ENCODE results near the gene PABPN1L.

The PABPN1L gene

DNA sequence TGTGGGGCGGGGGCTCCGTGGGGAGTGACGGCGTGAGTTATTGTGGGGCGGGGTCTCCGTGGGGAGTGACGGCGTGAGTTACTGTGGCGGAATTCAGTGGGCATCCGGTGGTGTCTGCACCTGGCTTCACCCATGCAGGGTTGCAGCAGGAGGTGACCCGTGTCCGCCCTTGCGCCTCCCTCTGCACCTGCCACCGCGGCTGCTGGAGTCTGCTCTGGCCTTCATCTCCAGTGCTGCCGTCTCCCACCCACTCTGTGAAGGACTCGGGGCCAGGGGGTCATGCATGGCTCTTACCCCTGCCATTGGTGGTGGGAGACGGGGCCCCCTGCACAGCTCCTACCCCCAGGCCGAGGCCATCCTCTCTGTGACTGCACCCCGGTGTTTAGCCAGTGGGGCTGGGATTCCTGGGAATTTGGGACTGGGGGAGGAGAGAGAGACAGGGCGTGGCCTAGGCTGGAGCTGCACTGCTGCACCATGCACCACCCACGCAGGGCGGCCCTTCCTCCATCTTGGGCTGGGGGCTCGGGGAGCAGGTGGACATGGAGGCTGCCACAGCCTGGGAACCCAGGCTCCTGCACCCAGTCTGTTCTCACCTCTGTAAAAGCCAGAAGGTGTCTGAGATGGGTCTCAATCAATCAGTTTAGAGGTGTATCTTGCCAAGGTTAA, 1.3 kb upstream of the PABPN1L start:
- no peak for DNase-seq

DNA sequence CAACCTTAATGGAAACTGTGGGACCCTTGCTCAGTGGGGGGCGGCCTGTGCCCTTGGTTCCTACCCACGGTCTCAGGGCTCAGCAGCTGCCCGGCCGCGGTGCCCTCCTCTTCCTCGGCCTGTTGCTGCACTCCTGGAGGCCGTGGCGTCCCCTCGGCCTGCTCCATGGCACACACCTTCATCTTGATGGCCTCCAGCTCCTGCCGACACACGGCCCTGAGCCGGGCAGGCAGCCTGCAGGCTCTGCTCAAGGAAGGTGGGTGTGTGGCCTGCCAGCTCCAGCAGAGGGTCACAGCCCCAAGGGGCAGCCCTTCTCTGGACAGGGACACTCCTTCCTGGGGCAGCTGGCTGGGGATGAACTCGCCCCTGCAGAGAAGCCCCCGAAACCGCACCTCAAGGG, 718 bp downstream of the PABPN1L start:
- no peak for DNase-seq

DNA sequence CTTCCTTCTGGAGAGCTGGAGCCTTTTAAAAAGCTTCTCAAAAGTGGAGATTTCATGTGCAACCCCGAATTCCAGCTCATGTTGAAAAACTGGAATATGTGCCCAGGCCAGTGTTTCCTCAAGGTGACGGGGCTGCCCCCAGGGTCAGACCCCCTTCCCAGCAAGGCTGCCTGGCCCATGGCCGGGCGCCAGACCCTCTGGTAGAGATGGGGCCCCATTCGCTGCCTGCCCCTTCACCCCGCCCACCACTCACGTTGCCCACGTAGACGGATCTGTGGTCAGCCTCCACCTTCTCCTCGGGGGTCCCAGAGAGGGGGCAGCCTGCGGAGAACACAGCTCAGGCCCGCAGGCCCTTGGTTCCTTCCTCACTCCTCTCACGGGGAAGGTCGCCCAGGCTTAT, 1.1 kb downstream of the PABPN1L start:
- DNase-seq, result no peak

DNA sequence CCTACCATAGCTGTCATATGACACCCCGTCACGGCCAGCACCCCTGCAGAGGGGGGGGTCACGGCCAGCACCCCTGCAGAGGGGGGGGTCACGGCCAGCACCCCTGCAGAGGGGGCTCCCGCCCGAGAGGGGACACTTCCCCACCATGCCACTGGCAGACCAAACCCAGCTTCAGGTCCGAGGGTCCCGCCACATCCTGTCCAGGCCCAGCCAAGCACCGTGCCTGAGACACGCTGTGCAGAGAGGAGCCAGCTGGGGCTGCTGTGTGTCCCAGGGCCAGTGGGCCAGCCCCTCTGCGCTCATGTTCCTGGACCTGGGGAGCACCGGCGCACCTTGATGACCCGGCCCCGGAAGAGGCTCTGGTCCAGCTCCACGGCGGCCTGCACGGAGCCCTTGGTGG, 1.9 kb downstream of the PABPN1L start:
- DNase-seq, result no peak

DNA sequence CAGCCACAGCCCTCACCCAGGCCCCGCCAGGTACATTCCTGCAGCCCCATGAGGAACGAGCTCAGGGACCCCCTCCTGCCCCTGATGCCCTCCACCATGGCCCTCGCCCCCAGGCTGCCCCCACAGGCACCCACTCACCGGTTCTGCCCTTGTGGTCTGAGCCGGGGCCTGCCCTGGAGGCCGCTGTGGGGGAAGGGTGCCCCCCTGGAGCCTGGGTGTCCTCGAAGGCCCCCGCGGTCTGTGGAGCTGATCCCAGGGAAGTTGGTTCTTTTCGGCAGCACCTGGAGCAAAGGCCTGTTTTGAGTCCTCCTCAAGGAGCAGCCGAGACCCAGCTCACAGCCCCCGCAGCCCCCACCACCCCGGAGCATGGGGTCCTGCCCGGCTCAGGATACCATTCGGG, 2.4 kb downstream of the PABPN1L start:
- DNase-seq, result no peak

DNA sequence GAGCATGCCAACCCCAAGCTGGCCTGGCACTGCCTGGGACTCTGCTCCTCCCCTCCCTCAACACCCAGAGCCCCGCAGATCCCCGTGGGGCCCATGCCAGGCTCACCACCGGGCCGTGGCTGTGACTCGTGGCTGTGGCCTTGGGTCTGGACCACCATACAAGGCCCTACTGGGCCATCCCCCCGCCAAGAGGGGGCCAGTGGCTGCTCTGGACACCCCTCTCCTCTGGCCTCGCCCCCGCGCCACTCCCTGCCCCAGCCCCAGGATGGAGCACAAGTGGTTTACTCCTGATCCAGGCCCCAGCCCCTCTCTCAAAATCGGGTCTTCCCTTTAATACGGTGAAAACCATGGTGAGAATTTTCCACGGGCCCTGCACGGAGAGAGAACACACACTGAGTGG, 3.0 kb downstream of the PABPN1L start:
- DNase-seq, result no peak

DNA sequence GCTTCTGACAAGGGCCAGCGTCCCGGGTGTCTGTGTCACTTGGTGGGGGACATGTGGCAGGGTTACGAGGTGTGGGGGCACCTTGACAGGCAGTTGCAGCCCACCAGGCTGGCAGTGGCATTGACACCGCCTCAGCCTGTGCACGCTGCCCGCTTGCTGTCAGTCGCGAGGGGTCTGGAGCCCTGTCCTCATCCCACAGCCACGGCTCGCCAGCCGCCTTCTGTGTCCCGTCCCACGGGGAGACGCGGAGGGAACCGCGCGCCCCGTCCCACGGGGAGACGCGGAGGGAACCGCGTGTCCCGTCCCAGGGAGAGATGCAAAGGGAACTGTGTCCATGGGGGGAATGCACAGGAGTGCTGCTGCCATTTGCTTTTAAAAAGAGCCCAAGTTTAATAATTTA, 3.5 kb downstream of the PABPN1L start:
- DNase-seq, result no peak

DNA sequence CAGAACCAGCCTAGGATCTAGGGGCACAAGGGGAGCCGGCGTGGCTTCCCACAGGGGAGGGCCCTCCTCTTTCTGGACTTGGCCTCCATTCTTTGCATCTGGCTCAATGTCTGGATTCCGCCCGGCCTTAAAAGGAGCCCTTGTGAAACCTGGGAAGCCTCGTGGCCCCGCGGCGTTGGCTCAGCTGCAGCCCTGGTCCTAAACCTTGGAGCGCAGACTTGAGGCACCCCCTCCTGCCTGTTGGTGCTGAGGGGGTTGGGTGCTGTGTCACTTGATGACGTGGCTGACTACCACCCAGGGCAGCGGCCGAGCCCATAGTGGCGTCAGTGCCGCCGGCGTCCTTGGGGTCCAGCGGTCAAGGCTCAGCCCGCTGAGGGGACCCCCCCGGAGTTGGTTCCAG, 5.1 kb downstream of the PABPN1L start:
- DNase-seq, result no peak

DNA sequence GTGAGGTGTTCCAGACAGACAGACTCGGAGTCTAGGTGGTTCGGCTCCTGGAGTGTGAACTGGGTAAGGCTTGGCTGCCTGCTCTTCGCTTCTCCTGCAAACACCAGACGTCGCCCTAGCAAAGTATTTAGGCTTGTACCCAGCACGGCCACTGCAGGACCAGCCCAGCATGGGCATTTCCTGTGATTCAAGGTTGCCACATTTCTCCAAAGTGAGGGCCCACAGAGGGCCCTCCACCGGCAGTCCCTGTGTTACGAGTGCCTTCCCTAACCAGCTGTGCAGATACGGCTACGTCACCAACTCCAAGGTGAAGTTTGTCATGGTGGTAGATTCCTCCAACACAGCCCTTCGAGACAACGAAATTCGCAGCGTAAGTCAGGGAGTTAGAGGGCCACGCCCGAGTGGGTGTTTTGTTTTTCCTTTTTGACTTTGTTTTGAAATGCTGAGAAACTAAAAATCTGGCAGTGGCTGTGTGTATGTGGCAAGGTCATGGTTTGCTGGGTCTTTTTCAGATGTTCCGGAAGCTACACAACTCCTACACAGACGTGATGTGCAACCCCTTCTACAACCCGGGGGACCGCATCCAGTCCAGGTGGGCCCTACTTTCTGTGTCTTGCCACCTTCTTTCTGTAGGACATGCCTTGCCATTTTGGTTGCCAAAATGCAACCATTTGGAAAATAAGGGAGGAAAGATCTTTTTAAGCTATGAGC, 6.9 kb downstream of the PABPN1L start:
- no peak for DNase-seq

DNA sequence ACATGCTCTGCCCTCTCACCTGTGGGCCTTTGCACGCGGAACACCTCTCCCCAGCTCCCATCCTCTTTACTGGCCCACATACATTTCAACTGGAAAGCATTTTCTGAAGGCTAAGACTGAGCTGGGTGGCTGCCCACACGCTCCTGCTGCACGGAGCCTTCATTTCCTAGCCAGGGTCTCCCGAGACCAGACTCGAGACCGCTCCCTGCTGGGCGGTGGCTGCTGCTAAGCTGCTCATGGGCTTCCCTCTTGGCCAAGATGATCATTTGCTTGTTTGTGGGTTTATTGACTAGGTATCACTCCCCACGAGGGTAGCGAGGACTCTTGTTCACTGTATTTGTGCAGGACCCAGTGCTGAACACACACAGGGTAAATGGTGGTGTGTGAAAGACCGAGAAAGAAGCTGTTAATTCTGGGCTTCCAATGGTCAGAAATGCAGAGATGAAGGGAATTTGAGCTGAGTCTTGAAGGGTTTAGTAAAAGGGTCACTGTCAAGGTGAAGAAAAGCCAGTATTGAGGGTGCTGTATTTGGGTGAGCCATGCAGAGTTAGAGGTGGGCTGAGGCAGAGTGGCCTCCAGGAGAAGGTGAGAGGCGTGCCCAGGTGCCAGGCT, 8.6 kb downstream of the PABPN1L start:
- peak; percentile 77 for DNase-seq

DNA sequence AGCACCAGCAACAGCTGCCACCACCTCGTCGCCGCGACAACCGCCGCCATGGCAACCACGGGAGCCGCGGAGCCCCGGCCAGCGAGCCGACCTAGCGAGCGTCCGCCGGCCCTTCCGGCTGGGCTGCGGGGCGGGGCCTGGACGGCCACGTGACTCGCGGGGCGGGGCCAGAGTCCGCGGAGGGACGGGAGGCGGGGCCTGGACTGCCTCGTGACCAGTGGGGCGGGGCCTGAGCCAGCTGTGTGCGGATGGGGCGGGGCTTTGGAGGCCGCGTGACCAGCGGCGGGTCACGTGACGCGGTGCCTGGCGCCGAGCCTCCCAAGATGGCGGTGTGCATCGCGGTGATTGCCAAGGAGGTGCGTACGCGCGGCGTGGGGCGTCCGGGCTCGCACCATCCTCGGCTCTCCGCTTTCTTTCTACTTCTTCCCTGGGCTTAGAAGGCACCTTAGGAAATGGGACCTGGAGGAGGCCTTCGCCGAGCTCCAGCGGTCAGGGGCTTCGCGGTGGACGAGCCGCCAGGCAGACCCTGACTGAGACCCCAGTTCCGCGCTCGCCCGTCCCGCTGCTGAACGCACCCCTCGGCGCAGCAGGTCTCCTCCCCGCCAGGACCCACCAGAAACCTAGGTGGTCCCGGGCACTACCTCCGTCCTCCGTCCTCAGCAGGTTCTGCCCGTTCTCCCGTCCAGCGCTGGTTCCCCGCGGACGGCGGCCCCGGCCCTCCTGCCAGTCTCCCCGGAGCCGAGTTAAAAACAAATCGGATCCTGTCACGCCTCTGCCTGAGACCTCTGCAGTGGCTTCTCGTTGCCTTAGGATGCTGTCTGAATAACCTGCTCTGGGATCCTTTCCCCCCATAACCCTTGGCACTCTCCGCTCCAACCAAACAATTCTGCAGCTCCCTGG, 9.4 kb downstream of the PABPN1L start, which contains the start of the genes GALNS and TRAPPC2L:
GALNS (minus strand) TSS at position 120 of the 900 bp plus-strand sequence; CDS start at position 50, 70 bp downstream.
TRAPPC2L (plus strand) TSS at position 300 of the 900 bp plus-strand sequence; CDS start at position 324, 24 bp downstream.
- DNase-seq, result peak; percentile 98

DNA sequence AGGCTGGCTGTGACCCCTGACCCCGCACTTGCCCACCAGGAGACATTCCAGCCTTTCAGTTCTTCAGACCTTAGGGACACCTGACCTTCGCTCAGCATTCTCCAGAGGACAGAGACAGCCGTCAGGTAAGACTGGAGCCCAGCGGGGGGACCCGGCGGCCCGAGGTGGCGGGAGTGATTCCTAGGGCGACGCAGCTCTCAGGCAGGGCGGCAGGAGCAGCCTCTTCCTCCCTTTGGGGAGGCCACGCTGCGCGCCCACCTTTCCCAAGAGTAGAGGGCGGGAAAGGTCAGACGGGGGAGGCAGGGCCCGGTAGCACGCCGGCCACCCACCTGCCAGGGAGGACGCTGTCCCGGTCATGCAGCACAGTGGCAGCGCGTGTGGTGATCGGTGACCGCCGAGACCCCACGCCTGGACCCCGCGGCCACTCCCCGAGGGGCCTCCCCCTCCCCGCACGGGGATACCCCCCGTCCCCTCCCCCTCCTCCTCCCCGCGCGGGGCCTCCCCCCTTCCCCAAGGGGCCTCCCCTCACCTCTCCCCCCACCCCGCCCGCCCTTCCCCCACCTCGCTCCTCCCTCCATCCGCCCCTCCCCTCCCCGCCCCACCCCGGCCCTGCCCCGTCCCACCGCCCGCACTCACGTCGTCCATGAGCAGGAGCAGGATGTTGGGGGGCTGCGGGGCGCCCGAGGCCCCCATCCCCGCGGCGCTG, 10.2 kb downstream of the PABPN1L start:
- DNase-seq, result no peak

DNA sequence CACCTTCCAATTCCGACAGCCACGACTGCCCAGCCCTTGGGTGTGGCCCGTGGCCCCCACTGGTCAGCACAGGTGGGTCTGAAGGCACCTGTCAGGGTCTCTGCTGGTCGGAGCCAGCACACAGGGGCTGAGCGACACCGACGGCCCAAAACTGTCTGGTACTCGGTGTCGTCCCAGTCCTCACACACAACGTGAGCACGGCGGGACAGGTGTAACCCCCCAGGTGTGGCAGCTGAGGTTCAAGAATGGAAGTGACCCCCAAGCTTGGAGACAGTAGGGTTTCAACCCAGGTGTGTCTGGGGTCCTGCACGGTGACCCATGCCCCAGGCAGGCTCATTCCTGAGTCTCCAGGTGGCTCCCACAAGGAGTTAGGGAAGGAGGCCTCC, 10.7 kb downstream of the PABPN1L start:
- DNase-seq, result no peak

DNA sequence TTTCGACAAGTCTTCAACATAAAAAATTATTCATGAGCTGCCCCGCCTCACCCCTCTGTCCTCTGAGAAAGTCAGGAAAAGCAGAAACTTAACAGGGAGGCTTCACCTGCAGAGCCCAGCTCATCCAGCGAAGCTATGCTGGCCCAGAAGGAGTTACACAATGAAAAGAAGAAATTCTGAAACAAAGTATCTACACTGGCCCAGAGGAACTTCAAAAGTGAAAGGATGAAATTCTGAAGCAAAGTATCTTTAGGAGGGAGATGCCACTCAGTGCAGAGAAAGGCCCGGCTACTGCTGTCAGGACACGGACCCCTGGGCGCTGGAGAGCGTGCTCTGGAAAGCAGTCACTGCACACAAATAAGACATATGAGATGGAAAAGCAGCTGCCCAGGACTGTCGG, 11.3 kb downstream of the PABPN1L start:
- no peak for DNase-seq

DNA sequence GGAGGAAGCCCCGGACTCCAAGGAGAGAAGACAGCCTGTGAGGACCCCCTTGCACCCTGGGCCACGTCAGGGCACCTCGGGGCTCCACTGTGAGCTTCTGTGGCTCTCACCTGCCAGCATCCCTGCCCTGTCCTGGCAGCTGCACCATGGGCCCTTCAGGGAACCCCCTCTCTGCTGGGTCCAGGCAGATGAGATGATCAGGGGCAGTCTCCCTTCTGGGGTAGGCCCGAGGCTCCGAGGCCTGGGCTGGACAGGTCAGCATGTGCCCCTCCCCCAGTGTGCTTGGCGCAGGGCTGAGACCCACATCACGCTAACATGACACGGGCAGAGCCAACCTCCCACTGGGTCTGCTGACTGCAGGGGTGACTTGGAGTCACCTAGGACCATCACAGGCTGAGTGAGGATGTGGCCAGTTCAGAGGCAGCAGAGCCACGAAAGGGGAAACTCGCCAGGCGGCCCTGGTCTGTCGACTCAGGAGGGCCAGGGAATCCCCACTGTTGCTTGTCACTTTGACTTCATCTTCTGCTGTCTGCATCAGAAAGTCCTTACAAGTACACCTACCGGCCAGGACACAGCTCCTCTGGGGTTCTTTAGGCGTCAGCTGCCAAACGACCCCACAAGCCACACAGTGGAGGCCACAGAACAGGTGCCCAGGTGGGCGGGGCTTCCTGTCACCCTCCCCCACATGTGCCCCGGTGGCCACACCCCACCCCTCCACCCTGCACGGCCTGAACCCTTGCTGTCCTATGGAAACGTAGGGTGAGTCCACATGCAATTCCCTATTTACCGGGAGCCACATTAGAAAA, 12.0 kb downstream of the PABPN1L start:
- peak; percentile 38 for DNase-seq

DNA sequence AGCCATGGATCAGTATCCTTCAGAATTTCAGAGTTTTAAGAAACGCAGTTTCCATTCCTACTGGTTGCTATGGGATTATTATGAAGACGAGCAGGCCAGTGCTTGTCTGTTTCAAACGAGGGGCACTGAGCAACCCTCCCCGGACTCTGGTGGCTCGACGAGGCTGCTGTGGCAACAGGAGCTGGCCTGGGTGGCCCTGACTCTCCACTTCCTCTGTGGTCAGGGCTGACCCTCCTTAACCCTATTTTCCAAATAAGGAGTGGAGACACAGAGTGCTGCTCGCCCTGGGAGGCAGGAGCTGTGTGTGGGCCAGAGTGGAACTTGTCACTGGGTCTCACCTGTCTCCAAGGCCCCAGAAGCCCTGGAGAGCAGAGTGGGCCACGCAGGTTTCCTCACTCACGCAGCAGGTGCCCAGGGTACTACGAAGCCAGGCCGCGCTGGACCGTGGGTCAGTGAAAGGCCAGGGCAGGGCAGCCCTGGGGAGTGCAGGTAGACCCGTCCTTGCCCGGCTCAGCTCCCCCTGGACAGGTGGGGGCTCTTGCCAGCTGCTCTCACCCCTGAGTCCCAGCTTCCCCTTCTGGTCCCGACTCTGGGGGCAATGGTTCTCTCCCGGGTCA, 13.0 kb downstream of the PABPN1L start:
- DNase-seq, result no peak

DNA sequence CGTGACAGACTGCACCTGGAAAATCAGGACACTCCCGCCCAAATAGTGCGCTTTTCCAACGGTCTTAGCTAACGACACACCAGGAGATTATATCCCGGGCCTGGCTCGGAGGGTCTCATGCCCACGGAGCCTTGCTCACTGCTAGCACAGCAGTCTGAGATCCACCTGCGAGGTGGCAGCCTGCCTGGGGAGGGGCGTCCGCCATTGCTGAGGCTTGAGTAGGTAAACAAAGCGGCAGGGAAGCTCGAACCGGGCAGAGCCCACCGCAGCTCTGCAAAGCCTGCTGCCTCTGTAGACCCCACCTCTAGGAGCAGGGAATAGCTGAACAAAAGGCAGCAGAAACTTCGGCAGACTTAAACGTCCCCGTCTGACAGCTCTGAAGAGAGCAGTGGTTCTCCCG, 14.8 kb downstream of the PABPN1L start:
- DNase-seq, result no peak

DNA sequence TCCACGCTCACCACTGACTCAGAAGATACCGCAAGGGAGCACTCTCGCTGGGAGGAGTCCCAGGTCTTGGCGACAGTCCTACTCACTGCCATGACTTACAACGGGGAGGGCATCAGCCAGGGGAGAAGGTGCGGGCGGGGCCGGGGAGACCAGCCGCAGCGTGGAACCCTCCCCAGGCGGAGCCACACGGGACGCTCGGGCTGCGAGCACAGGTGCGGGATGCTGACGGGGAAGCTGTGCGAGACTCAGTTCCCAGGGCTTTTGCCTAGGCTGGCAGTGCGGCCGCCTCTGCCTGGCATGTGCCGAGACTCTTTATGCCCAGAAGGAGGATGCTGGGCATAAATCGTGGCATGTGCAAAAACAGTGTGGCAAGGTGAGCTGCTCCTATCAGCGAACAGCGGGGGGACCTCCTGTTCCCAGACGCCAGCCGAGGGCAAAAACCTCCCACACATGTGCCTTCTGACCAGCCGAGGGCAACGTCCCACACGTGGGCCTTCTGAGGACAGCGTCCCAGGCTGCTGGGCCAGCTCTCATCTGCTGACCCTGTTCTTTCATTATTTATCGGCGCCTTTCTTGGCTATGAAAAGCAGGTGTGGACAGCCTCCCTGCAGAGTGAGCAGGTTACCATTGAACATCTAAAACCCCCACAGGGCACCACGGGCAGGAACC, 15.8 kb downstream of the PABPN1L start:
- no peak for DNase-seq

DNA sequence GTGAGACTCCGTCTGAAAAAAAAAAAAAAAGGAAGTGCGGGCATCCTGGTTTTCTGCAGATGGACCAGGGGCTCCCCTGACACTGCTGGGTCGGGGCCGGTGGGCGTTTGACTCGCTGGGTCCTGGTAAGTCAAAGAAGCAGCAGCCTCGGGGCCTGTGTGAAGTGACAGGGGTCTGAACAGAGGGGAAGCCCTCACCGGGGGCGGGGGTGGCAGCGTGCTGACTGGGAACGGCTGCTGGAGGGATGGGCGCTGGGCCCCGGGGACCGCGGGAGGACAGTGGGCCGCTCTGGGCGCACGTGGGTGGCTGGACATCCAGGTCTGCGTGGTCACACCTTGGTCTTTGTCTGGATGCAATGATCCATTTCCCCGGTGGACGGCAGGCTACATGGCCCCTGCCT, 17.9 kb downstream of the PABPN1L start:
- no peak for DNase-seq

DNA sequence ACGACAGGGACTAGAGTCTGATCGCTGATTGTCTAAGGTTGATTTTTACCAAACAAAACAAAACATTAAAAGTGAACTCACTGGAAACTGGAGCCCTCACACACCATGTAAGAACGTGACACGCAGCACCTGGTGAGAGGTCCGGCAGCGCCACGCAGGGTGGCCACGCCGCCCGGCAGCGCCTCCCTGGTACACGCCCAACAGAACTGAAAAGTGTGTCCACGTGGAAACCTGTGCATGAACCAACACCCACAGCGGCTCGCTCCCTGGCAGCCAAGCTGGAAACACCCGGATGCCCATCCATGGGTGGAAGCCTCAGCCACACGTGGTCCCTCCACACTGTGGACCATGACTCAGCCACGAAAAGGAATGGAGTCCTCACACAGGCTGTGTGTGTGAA, 18.8 kb downstream of the PABPN1L start:
- DNase-seq, result no peak

DNA sequence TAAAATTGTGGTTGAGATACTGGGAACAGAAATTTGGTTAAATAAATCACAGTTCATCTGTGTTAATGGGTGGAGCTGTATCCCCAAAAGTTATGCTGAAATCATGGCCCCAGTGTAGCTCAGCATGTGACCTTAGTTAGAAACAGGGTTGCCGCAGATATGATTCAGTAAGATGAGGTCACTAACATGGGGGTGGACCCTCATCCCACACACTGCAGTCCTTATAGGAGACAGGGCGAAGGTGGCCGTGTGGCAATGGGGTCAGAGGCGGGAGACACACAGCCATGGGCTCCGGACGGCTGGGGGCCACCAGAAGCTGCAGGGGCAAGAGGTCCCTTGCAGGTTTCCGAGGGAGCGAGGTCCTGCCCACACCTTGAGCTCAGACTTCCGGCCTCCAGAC, 20.4 kb downstream of the PABPN1L start:
- no peak for DNase-seq

Data from CD4-positive, alpha-beta T cell treated with Interleukin-12 subunit alpha and Interleukin-12 subunit beta, for 1 hour (primary cell).